NT2/D1 (cell line): ENCODE measurements around the gene CCDC171.

ENCODE experiments used
- SUZ12 ChIP-seq: IDR thresholded peaks from 2 replicates; pipeline ENCODE4 v1.6.1; 2011; ENCODE audit not compliant: insufficient read length, insufficient read depth; ENCODE audit errors: extremely low read depth
- YY1 ChIP-seq: IDR thresholded peaks from 2 replicates; pipeline ENCODE4 v1.6.1; 2011; ENCODE audit not compliant: insufficient read length, insufficient read depth
- ZNF274 ChIP-seq: IDR thresholded peaks from 2 replicates; pipeline ENCODE4 v1.6.1; 2011; ENCODE audit warnings: mild to moderate bottlenecking, low read depth, low read length

DNA sequence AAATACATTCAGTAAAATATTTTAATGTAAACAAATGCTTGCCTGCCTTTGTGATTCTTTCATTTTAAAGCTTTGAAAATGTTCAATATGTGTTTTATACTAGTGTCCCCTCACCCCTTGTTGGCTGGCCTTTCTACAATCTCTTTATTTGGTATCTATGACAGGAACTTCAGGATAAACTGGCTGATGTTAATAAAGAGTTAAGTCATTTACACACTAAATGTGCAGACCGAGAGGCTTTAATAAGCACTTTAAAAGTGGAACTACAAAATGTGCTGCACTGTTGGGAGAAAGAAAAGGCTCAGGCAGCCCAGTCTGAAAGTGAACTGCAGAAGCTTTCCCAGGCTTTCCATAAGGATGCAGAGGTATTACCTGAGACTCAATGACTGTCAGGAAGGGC is 171.8 kb downstream of the CCDC171 start:
- TF ChIP-seq ZNF274 = no peak
- no peak for TF ChIP-seq YY1
- TF ChIP-seq SUZ12 = no peak
